GM12891 (cell line): ENCODE results near the gene PSMF1.

Source experiments
- PAX5 ChIP-seq: IDR thresholded peaks from 2 replicates; pipeline ENCODE4 v1.6.1; 2011; ENCODE audit warnings: low read length, moderate library complexity, mild to moderate bottlenecking; ENCODE audit not compliant: insufficient read depth, severe bottlenecking
- POLR2A ChIP-seq: IDR thresholded peaks from 2 replicates; pipeline ENCODE4 v1.6.1; 2011; ENCODE audit warnings: low read depth, low read length, control low read depth
- POLR2AphosphoS5 ChIP-seq: IDR thresholded peaks from 2 replicates; pipeline ENCODE4 v1.6.1; 2011; ENCODE audit warnings: low read depth, low read length, control low read depth
- POU2F2 ChIP-seq: IDR thresholded peaks from 2 replicates; pipeline ENCODE4 v1.6.1; 2011; ENCODE audit warnings: low read depth, mild to moderate bottlenecking, control low read depth, low read length, moderate library complexity
- SPI1 ChIP-seq: IDR thresholded peaks from 2 replicates; pipeline ENCODE4 v1.6.1; 2011; ENCODE audit warnings: low read depth, low read length, control low read depth
- TAF1 ChIP-seq: IDR thresholded peaks from 2 replicates; pipeline ENCODE4 v1.6.1; 2011; ENCODE audit warnings: low read depth, low read length, control low read depth

DNA sequence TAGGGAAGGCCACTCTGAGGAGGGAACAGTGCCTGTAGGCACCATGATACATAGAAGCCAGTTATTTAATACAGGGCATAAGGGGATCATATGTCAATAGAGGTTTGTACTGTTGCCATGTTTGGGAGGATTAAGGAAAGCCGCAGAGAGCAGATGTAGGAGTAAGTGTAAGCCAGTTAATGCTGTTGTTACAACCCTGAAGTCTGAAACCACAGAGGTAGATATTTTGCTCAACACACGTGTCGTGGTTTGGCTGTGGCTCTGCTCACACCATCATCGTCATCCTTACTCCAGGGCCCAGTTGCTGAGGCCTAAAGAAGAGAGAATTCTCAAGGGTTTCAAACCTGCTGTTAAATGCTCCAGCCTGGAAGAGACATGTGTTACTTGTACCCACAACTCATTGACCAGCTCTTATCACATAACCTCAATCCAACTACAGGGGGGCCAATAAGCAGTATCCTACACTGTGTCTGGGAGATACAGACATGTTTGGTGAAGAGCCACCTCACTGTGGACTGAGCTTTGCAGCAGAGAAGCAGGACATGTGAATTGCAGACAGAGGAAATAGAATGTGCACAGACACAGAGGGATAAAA, 31.0 kb upstream of the PSMF1 start:
- TF ChIP-seq POLR2AphosphoS5: no peak
- no peak for TF ChIP-seq TAF1
- no peak for TF ChIP-seq POLR2A
- no peak for TF ChIP-seq POU2F2
- no peak for TF ChIP-seq PAX5
- TF ChIP-seq SPI1: no peak
